Measurements from ENCODE around the gene PRRX2.

Gene PRRX2

GRCh38 chr9:129682381-129682780 is 16.9 kb downstream of the PRRX2 start:
- no peak for DNase-seq

GRCh38 chr9:129685220-129685932 is 19.9 kb downstream of the PRRX2 start:
- no peak for DNase-seq

- no peak for DNase-seq
These were observed 20.4 kb downstream of the PRRX2 start for GRCh38 chr9:129685933-129686259.

GRCh38 chr9:129686736-129687135 is 21.3 kb downstream of the PRRX2 start:
- no peak for DNase-seq

GRCh38 chr9:129687391-129687790 is 21.9 kb downstream of the PRRX2 start:
- DNase-seq, result no peak

GRCh38 chr9:129688285-129689043 is 23.0 kb downstream of the PRRX2 start:
- DNase-seq, result no peak

- no peak for DNase-seq
These were observed 27.1 kb downstream of the PRRX2 start for GRCh38 chr9:129692534-129692933.

- DNase-seq, result no peak
These were observed 28.3 kb downstream of the PRRX2 start for GRCh38 chr9:129693741-129694140.

GRCh38 chr9:129694243-129694646 is 28.8 kb downstream of the PRRX2 start:
- no peak for DNase-seq

GRCh38 chr9:129695870-129696269 is 30.4 kb downstream of the PRRX2 start:
- no peak for DNase-seq

- no peak for DNase-seq
These were observed 31.7 kb downstream of the PRRX2 start for GRCh38 chr9:129696944-129697655.

GRCh38 chr9:129697656-129698253 is 32.3 kb downstream of the PRRX2 start:
- peak; percentile 22 for DNase-seq

- peak; percentile 30 for DNase-seq
These were observed 32.9 kb downstream of the PRRX2 start for GRCh38 chr9:129698254-129698757.

- DNase-seq, result no peak
These were observed 35.6 kb downstream of the PRRX2 start for GRCh38 chr9:129701054-129701453.

GRCh38 chr9:129701549-129701948 is 36.1 kb downstream of the PRRX2 start:
- no peak for DNase-seq

GRCh38 chr9:129702589-129703520 is 37.4 kb downstream of the PRRX2 start:
- DNase-seq, result peak; percentile 38

GRCh38 chr9:129703667-129704355 is 38.4 kb downstream of the PRRX2 start:
- no peak for DNase-seq

GRCh38 chr9:129704807-129705206 is 39.4 kb downstream of the PRRX2 start:
- no peak for DNase-seq

- no peak for DNase-seq
These were observed 43.3 kb downstream of the PRRX2 start for GRCh38 chr9:129708793-129709192.

- DNase-seq, result no peak
These were observed 44.2 kb downstream of the PRRX2 start for GRCh38 chr9:129709438-129710168.

- DNase-seq, result no peak
These were observed 44.7 kb downstream of the PRRX2 start for GRCh38 chr9:129710169-129710453.

Measured in suppressor macrophage treated with lipopolysaccharide for 4 hours (primary cell).